K562 treated with DMSO at 1 percent for 4 hours (cell line): ENCODE measurements around the gene CSTB. TPM values are rescaled to one million over a fixed set of nuclear protein-coding genes. Genes with fewer than 3 reads are reported as not detected.

Experiments
- total RNA-seq: library from RNA; unstranded; fragments of 300-600 nt; gene quantifications from 2 replicates; pipeline ENCODE4 v1.2.3, GENCODE V29; 2022; ENCODE audit not compliant: insufficient read depth

The CSTB gene, protein sequence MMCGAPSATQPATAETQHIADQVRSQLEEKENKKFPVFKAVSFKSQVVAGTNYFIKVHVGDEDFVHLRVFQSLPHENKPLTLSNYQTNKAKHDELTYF
- total RNA-seq, result 41.4 and 44.2 TPM in 2 replicates

DNA sequence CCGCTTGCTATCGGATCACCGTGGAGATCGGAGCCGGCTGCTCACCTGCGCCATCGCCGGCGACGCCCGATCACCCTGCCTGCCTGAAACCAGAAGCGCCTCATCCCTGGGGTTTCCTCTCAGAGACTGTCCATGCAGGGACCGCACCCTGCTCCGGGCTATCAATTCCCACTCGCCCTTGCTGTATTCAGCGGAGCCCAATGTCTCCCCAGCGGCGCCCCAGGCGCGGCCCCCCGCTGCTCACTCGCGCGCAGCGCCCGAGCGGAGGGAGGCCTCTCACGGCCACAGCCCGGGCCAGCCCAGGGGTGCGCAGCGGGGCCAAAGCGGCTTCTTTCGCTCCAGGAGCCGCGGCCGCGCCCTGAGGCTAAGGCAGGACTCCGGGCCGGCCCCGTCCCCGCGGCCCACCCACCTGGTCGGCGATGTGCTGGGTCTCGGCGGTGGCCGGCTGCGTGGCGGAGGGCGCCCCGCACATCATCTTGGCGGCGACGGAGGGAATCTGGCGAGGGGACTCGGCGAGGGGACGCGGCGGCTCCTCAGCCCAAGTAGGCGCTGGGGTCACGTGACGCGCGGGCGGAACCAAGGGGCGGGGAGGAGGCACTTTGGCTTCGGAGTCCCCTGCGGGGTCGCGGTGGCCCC lies at the start of gene CSTB:
CSTB (minus strand) TSS at position 514 of the 636 bp plus-strand sequence; CDS start at position 475, 39 bp downstream.

DNA sequence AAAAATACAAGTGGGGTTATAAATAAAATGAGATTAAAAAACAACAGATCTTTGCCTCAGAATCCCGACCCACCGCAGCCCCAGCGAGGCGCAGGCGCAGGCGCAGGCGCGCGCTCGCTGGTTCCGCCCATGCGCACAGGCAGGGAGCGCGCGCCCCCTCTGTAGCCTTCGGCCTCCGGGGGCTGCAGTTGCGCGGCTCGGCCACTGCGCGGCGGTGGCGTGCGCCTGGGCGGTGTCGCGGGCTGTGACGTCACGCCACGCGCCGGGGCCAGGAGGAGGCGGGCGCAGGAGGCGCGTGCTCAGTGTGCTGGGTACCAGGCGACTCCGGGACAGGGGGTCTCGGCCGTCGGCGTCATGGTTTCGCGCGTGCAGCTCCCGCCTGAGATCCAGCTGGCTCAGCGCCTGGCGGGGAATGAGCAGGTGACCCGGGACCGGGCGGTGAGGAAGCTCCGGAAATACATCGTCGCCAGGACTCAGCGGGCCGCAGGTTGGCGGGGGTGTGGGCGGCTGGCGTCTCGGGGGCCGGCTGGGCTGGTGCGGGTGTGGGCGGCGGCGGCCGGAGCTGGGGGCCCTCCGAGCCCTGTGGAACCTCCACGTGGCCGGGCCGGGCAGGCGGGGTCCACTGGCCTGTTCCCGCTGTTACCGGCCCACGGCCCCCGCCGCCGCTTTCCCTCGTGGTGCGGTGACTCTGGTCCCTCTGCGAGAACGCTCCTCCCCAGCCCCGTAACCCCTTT lies 13.3 kb upstream of the CSTB start, which contains the start of gene RRP1:
RRP1 (plus strand) TSS at position 302 of the 734 bp plus-strand sequence; CDS start at position 355, 53 bp downstream.

Other genes with a start within 250 kb of the CSTB start
- gene HSF2BP, start 116.8 kb downstream of the CSTB start, total RNA-seq, result 0.51 TPM in 1 of 2 replicates, not detected in the other
- 22.3 and 24.5 TPM in 2 replicates for gene RRP1B, start 116.7 kb downstream of the CSTB start, total RNA-seq
- gene PDXK, start 57.2 kb downstream of the CSTB start, total RNA-seq, result 51.3 and 53.4 TPM in 2 replicates
- 17.4 and 17.5 TPM in 2 replicates for gene RRP1, start 13.3 kb upstream of the CSTB start, total RNA-seq
- 35.9 and 42.1 TPM in 2 replicates for gene AGPAT3, start 88.9 kb upstream of the CSTB start, total RNA-seq
- gene TRAPPC10, start 236.0 kb upstream of the CSTB start, total RNA-seq, result 18.0 and 23.1 TPM in 2 replicates